SK-N-MC (cell line): ENCODE results near the gene ZNF827.

ENCODE experiments used
- EZH2 ChIP-seq: fragments of 200-600 bp; sonication (generic); IDR thresholded peaks from one replicate; pipeline ENCODE4 v1.6.1; 2017; ENCODE audit warnings: antibody characterized with exemption
- FOXP2 ChIP-seq: optimal IDR thresholded peaks from 2 replicates; pipeline ENCODE3; 2011; ENCODE audit warnings: mild to moderate bottlenecking, moderate library complexity; ENCODE audit not compliant: insufficient read depth; ENCODE audit errors: extremely low read length, control extremely low read depth
- POLR2AphosphoS5 ChIP-seq: IDR thresholded peaks from 2 replicates; pipeline ENCODE4 v1.6.1; 2012; ENCODE audit warnings: mild to moderate bottlenecking, low read depth, low read length, borderline replicate concordance

- no peak for TF ChIP-seq FOXP2
- no peak for TF ChIP-seq POLR2AphosphoS5
- TF ChIP-seq EZH2 = no peak
Observed at GRCh38 chr4:145851511-145852201, 87.0 kb downstream of the ZNF827 start.
